Right lobe of liver (tissue), 6 donors: ENCODE data around the gene ADAM8. TPM values are rescaled to one million over a fixed set of nuclear protein-coding genes. Genes with fewer than 3 reads are reported as not detected.
A peak's percentile ranks its signal among the peaks of the same experiment; 100 is the strongest.

Experiments used
- ATAC-seq, 4 donors: fragments of 200-7000 bp; cut with Tn5 transposase; one replicate each; pipeline ENCODE4 v1.9.1; 2020; ENCODE audit warnings: mild to moderate bottlenecking in 4 of 4, moderate library complexity in 4 of 4
- DNase-seq, 3 donors: peaks; one replicate each; pipeline ENCODE4 v3.0.0-alpha.2; 2020
- H3K27ac ChIP-seq, 3 donors: fragments of 200-600 bp; one replicate each; pipeline ENCODE4 v1.8.0; 2022
- H3K27me3 ChIP-seq, 2 donors: fragments of 200-600 bp; one replicate each; pipeline ENCODE4 v1.8.0; 2022
- H3K36me3 ChIP-seq, 4 donors: fragments of 200-600 bp; sonication (generic) in 1 of 4; one replicate each; pipeline versions ENCODE4 v1.5.1 to v1.8.0; 2017 to 2022; ENCODE audit warnings: control low read depth in 1 of 4
- H3K4me1 ChIP-seq, 4 donors: fragments of 200-600 bp; sonication (generic) in 1 of 4; one replicate each; pipeline versions ENCODE4 v1.5.1 to v1.8.0; 2017 to 2022; ENCODE audit warnings: control low read depth in 1 of 4
- H3K4me3 ChIP-seq, 3 donors: fragments of 200-600 bp; one replicate each; pipeline ENCODE4 v1.8.0; 2022
- H3K9me3 ChIP-seq, 4 donors: fragments of 200-600 bp; sonication (generic) in 1 of 4; one replicate each; pipeline versions ENCODE4 v1.5.1 to v1.8.0; 2017 to 2022; ENCODE audit warnings: control low read depth in 1 of 4
- POLR2A ChIP-seq: fragments of 450-650 bp; IDR thresholded peaks from one replicate; pipeline ENCODE4 v1.6.1; 2017; ENCODE audit warnings: antibody characterized with exemption, mild to moderate bottlenecking
- WGBS: methylation state at CpG from one replicate; pipeline ENCODE4 v1.1.6; 2018; ENCODE audit warnings: low coverage, low lambda C conversion rate; ENCODE audit not compliant: insufficient coverage; ENCODE audit errors: missing lambda C conversion rate; 5-methylcytosine and 5-hydroxymethylcytosine counted together
- intact Hi-C, 2 donors: fragments of 100-400 bp; cut with DNase I; formaldehyde crosslinking; loops; one replicate each; pipeline versions ENCODE4 v1.11.2 to v1.14.1; 2022
- total RNA-seq, 6 experiments: library from RNA; depleted of rRNA in 2 of 6; stranded (reverse); fragments of >200 nt in 2 of 6; fragmentation: NEBNext Ultra II Directional in 3 of 6; extraction: Animal tissue kit (Norgen Biotek cat#: 25700) in 3 of 6; gene quantifications; one replicate each; pipeline versions ENCODE4 v1.1.0 to v1.2.4, GENCODE V29; 2016 to 2023
- TF ChIP-seq, protein P1 (sequence below), 4 donors: fragments of 200-600 bp in 3 of 4; fragments of 450-650 bp in 1 of 4; IDR thresholded peaks; one replicate each; pipeline versions ENCODE4 v1.5.1 to v1.8.0; 2016 to 2022; ENCODE audit warnings: antibody characterized with exemption in 4 of 4, mild to moderate bottlenecking in 2 of 4
- donor health status: DM: no; HTN: yes; CAD: no.
- donor health status: DM: no; HTN: no; CAD: no.
- donor health status: DM: no; HTN: no; CAD: no.
- donor health status: DM: no; HTN: yes; CAD: no.
- donor health status: DM: no; HTN: yes; CAD: no.

The ADAM8 gene
- total RNA-seq, 6 experiments from 2014 or later = 2.6 to 8.8 (median 5.2) TPM

DNA sequence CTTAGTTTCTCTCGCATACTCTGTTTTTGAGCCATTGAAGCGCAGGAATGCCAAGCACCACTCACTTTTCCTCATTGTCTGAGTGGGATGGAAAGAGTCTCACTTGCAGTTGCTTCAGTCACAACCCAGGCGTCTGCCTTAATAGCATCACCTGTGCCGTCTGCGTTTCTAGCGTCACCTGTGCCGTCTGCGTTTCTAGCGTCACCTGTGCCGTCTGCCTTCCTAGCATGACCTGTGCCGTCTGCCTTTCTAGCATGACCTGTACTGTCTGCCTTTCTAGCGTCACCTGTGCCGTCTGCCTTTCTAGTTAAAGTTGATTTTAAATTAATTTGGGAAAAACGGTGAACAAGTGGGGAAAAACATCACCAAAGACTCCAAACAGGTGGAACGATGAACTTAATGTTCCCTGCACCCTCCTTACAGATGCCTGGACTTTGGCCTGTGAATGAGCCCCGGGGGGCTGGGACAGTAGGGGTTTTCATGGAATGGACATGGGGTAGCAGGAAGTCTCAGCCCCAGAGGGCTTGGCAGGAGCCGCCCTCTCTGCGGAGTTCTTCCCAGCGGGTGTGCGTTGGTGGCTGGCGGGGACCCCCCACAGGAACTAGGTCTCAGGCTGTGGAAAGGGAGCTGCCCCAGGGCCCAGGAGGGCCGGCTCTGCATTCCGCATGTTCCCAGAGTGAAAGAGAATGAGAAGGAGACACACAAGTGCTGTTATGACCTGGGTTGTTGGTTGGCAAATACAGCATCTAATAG lies 35.5 kb upstream of the ADAM8 start:
- Histone ChIP-seq H3K9me3 (no peaks in the 10 kb centered on the region), H3K36me3 (peaks cover 0 to 16% (median 6%) of the 10 kb centered on the region in 4 donors), H3K27me3 (no peaks in the 10 kb centered on the region), H3K27ac (no peak overlapping the region), H3K4me3 (no peak overlapping the region), H3K4me1 (peaks cover 0 to 19% (median 6%) of the 10 kb centered on the region in 4 donors)
- no peak for TF ChIP-seq POLR2A
- DNase-seq (peak in 2 of 3 donors; percentile 19 to 56), ATAC-seq (no peak)
- intact Hi-C loops = no loop called here
- 89% methylated on average over 14 of the region's 23 CpGs for WGBS

DNA sequence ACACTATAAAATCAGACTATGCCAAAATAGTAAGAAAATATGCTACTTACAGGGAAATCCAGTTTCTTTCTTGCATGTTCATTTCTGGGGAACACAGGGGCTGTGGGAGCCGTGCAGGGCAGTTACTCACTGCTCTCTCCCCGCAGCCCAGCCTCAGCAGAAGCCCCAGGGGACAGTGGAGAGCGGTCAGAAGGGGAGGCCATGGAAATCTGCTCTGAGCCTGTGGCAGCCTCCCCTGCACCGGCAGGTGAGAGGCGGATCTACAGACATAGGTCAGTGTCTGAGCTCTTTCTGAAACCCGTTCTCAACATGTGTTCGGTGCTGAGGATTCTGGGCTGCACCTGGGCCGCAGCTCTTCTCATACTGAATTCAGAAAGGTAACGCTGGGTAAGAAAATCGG lies 34.9 kb upstream of the ADAM8 start:
- intact Hi-C loops = no loop called here
- WGBS = 93% methylated on average over 2 of the region's 10 CpGs
- ATAC-seq = no peak

DNA sequence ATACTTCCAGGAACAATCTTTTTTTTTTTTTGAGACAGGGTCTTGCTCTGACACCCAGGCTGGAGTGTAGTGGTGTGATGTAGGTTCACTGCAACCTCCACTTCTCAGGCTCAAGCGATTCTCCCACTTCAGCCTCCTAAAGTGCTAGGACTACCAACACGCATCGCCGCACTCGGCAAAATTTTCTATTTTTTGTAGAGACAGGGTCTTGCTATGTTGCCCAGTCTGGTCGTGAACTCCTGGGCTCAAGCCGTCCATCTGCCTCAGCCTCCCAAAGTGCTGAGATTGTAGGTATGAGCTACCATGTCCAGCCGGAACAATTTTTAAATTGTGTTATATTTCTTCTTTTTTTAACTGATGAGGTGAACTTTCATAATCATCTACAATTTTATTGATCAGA lies 34.1 kb upstream of the ADAM8 start:
- Histone ChIP-seq H3K4me1 (peaks cover 0 to 30% (median 9%) of the 10 kb centered on the region in 4 donors), H3K9me3 (no peaks in the 10 kb centered on the region), H3K4me3 (no peak overlapping the region), H3K27me3 (no peaks in the 10 kb centered on the region), H3K27ac (no peak overlapping the region), H3K36me3 (peaks cover 0 to 16% (median 6%) of the 10 kb centered on the region in 4 donors)
- intact Hi-C loops = no loop called here
- ATAC-seq (no peak), DNase-seq (peak in 1 of 3 donors; percentile 14)
- no peak for TF ChIP-seq POLR2A
- TF ChIP-seq, protein P1, sequence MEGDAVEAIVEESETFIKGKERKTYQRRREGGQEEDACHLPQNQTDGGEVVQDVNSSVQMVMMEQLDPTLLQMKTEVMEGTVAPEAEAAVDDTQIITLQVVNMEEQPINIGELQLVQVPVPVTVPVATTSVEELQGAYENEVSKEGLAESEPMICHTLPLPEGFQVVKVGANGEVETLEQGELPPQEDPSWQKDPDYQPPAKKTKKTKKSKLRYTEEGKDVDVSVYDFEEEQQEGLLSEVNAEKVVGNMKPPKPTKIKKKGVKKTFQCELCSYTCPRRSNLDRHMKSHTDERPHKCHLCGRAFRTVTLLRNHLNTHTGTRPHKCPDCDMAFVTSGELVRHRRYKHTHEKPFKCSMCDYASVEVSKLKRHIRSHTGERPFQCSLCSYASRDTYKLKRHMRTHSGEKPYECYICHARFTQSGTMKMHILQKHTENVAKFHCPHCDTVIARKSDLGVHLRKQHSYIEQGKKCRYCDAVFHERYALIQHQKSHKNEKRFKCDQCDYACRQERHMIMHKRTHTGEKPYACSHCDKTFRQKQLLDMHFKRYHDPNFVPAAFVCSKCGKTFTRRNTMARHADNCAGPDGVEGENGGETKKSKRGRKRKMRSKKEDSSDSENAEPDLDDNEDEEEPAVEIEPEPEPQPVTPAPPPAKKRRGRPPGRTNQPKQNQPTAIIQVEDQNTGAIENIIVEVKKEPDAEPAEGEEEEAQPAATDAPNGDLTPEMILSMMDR (IDR thresholded peaks at IDR 0.05) = no peak
- WGBS = 92% methylated on average over 8 of the region's 8 CpGs

More for the DNA sequence above, 34.9 kb upstream of the ADAM8 start:
- Histone ChIP-seq H3K9me3 (no peaks in the 10 kb centered on the region), H3K36me3 (peaks cover 0 to 16% (median 6%) of the 10 kb centered on the region in 4 donors), H3K27ac (no peak overlapping the region), H3K4me1 (peaks cover 0 to 25% (median 9%) of the 10 kb centered on the region in 4 donors), H3K4me3 (no peak overlapping the region), H3K27me3 (no peaks in the 10 kb centered on the region)
- peak in 2 of 3 donors; percentile 43 to 49 for DNase-seq
- TF ChIP-seq, protein P1 (IDR thresholded peaks at IDR 0.05) = no peak
- no peak for TF ChIP-seq POLR2A

DNA sequence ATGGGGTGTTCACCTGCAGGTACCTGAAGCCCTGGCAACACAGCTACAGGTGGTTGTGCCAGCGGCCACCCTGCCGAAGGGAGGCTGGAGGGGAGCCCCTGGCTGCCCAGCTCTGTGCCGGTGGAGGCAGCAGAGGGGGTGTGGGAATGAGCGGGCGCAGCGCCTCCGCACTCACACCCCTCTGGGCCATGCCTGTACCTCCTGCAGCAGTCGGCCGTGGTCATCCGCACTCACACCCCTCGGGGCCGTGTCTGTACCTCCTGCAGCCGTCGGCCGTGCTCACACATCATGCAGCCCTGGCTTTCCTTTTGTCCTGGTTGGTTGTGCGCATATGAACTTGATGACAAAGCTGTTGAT lies 33.7 kb upstream of the ADAM8 start:
- no peak for TF ChIP-seq POLR2A
- TF ChIP-seq, protein P1 (IDR thresholded peaks at IDR 0.05) = no peak
- DNase-seq = peak in 1 of 3 donors; percentile 62
- intact Hi-C loops = no loop called here

DNA sequence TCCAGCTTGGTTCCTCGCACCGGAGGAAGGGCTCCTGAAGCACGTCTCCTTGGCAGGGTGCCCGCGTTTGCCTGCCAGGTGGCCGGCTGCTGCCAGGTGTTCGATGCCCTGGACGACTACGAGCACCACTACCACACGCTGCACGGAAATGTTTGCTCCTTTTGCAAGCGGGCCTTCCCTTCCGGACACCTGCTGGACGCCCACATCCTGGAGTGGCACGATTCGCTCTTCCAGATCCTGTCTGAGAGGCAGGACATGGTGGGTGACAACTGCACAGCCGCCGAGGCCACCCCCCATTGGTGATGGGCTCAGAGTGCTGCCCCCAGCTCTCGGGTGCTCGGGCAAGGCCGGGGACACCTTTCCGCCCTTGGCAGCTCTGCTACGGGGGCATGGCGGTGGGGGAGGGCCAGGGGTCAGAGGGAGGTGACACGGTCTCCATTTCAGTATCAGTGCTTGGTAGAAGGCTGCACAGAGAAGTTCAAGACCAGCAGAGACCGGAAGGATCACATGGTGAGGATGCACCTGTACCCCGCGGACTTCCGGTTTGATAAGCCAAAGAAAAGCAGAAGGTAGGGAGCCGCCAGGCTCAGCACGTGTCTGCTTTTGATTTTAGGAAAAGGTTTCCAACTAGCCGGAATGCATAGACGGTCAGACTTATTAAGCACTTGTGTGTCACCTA lies 33.2 kb upstream of the ADAM8 start:
- Histone ChIP-seq H3K9me3 (no peaks in the 10 kb centered on the region), H3K27me3 (no peaks in the 10 kb centered on the region), H3K36me3 (peaks cover 0 to 16% (median 6%) of the 10 kb centered on the region in 4 donors), H3K4me3 (peak overlapping the region; percentile 27 to 95 (median 35)), H3K4me1 (peaks cover 0 to 33% (median 9%) of the 10 kb centered on the region in 4 donors), H3K27ac (no peak overlapping the region)
- intact Hi-C loops = no loop called here
- ATAC-seq (peak; percentile 30 to 39 (median 36)), DNase-seq (peak; percentile 82 to 94 (median 89))
- WGBS = 56% methylated on average over 27 of the region's 33 CpGs
- TF ChIP-seq POLR2A = no peak
- TF ChIP-seq, protein P1 (IDR thresholded peaks at IDR 0.05) = no peak

More for the DNA sequence above, 33.7 kb upstream of the ADAM8 start:
- Histone ChIP-seq H3K4me3 (no peak overlapping the region), H3K27ac (no peak overlapping the region), H3K36me3 (peaks cover 0 to 16% (median 6%) of the 10 kb centered on the region in 4 donors), H3K27me3 (no peaks in the 10 kb centered on the region), H3K4me1 (peaks cover 0 to 30% (median 9%) of the 10 kb centered on the region in 4 donors), H3K9me3 (no peaks in the 10 kb centered on the region)
- ATAC-seq = no peak
- 65% methylated on average over 2 of the region's 16 CpGs for WGBS
